H9 (cell line): Measurements from ENCODE around the gene TMEM61. TPM values are rescaled to one million over a fixed set of nuclear protein-coding genes. Genes with fewer than 3 reads are reported as not detected.

ENCODE experiments used
- DNase-seq: peaks from one replicate; pipeline ENCODE4 v3.0.0-alpha.2; 2017
- H2AFZ ChIP-seq: one replicate; pipeline ENCODE4 v1.6.1; 2013; ENCODE audit warnings: mild to moderate bottlenecking, low read length, control low read depth, moderate library complexity
- H2AK5ac ChIP-seq: 2 replicates; pipeline ENCODE4 v1.6.1; 2013; ENCODE audit warnings: low read length, control low read depth, mixed read lengths; ENCODE audit not compliant: insufficient read length
- H2BK120ac ChIP-seq: one replicate; pipeline ENCODE4 v1.6.1; 2013; ENCODE audit warnings: low read depth, mild to moderate bottlenecking, low read length, control low read depth, inconsistent platforms; ENCODE audit not compliant: poor library complexity, severe bottlenecking
- H2BK12ac ChIP-seq: 2 replicates; pipeline ENCODE4 v1.6.1; 2013; ENCODE audit warnings: low read length, control low read depth, mixed read lengths, low read depth; ENCODE audit not compliant: insufficient read length
- H2BK15ac ChIP-seq: 2 replicates; pipeline ENCODE4 v1.6.1; 2013; ENCODE audit warnings: low read depth, low read length, control low read depth
- H2BK20ac ChIP-seq: one replicate; pipeline ENCODE4 v1.6.1; 2013; ENCODE audit warnings: low read depth, mild to moderate bottlenecking, low read length, control low read depth, inconsistent platforms; ENCODE audit not compliant: poor library complexity, severe bottlenecking
- H2BK5ac ChIP-seq: 2 replicates; pipeline ENCODE4 v1.6.1; 2013; ENCODE audit warnings: low read length, control low read depth, mixed read lengths; ENCODE audit not compliant: insufficient read length
- H3K14ac ChIP-seq: 2 replicates; pipeline ENCODE4 v1.6.1; 2013; ENCODE audit warnings: low read length, control low read depth; ENCODE audit not compliant: insufficient read depth
- H3K18ac ChIP-seq: 2 replicates; pipeline ENCODE4 v1.6.1; 2013; ENCODE audit warnings: low read depth, mild to moderate bottlenecking, mixed read lengths, low read length, control low read depth; ENCODE audit not compliant: insufficient read length
- H3K23ac ChIP-seq: 2 replicates; pipeline ENCODE4 v1.6.1; 2013; ENCODE audit warnings: low read length, control low read depth, mixed read lengths, low read depth; ENCODE audit not compliant: insufficient read length
- H3K23me2 ChIP-seq: 2 replicates; pipeline ENCODE4 v1.6.1; 2013; ENCODE audit warnings: low read depth, mild to moderate bottlenecking, mixed read lengths, low read length, control low read depth; ENCODE audit not compliant: insufficient read length, poor library complexity, severe bottlenecking
- H3K27ac ChIP-seq: 2 replicates; pipeline ENCODE4 v1.5.1; 2013; ENCODE audit warnings: low read length, control low read depth, mixed read lengths, low read depth; ENCODE audit not compliant: insufficient read length
- H3K27me3 ChIP-seq: 2 replicates; pipeline ENCODE4 v1.6.1; 2013; ENCODE audit warnings: low read length, control low read depth, inconsistent platforms; ENCODE audit not compliant: insufficient read depth
- H3K4ac ChIP-seq: 2 replicates; pipeline ENCODE4 v1.6.1; 2013; ENCODE audit warnings: low read depth, mild to moderate bottlenecking, control low read depth, inconsistent platforms, low read length, moderate library complexity
- H3K4me1 ChIP-seq: 2 replicates; pipeline ENCODE4 v1.6.1; 2013; ENCODE audit warnings: low read length, control low read depth, inconsistent platforms; ENCODE audit not compliant: insufficient read depth
- H3K4me2 ChIP-seq: 2 replicates; pipeline ENCODE4 v1.6.1; 2013; ENCODE audit warnings: low read length, control low read depth, mixed read lengths; ENCODE audit not compliant: insufficient read length, insufficient read depth
- H3K56ac ChIP-seq: 2 replicates; pipeline ENCODE4 v1.6.1; 2013; ENCODE audit warnings: low read depth, mild to moderate bottlenecking, mixed read lengths, low read length, control low read depth; ENCODE audit not compliant: insufficient read length
- H3K79me1 ChIP-seq: 2 replicates; pipeline ENCODE4 v1.6.1; 2013; ENCODE audit warnings: low read depth, mild to moderate bottlenecking, moderate library complexity, low read length, control low read depth, inconsistent platforms; ENCODE audit not compliant: insufficient read depth, poor library complexity, severe bottlenecking
- H3K79me2 ChIP-seq: 2 replicates; pipeline ENCODE4 v1.6.1; 2013; ENCODE audit warnings: low read length, control low read depth, inconsistent platforms; ENCODE audit not compliant: insufficient read depth
- H3K9ac ChIP-seq: 2 replicates; pipeline ENCODE4 v1.6.1; 2013; ENCODE audit warnings: low read length, control low read depth, mixed read lengths; ENCODE audit not compliant: insufficient read length; ENCODE audit errors: extremely low read depth
- H3K9me3 ChIP-seq: one replicate; pipeline ENCODE4 v1.6.1; 2013; ENCODE audit warnings: low read depth, low read length, inconsistent platforms; ENCODE audit not compliant: control insufficient read depth
- H3T11ph ChIP-seq: one replicate; pipeline ENCODE4 v1.6.1; 2013; ENCODE audit warnings: mild to moderate bottlenecking, low read length, control low read depth, inconsistent platforms
- H4K20me1 ChIP-seq: one replicate; pipeline ENCODE4 v1.6.1; 2013; ENCODE audit not compliant: control insufficient read depth, insufficient read length, insufficient read depth
- H4K5ac ChIP-seq: 2 replicates; pipeline ENCODE4 v1.6.1; 2013; ENCODE audit warnings: low read depth, mild to moderate bottlenecking, mixed read lengths, low read length, control low read depth; ENCODE audit not compliant: insufficient read length
- H4K8ac ChIP-seq: replicated peaks from 2 replicates; pipeline ENCODE4 v1.6.1; 2013; ENCODE audit warnings: low read length, control low read depth, mixed read lengths, low read depth; ENCODE audit not compliant: insufficient read length
- H4K91ac ChIP-seq: 2 replicates; pipeline ENCODE4 v1.6.1; 2013; ENCODE audit warnings: low read depth, mild to moderate bottlenecking, moderate library complexity, mixed read lengths, low read length, control low read depth; ENCODE audit not compliant: insufficient read length
- H3K27ac Mint-ChIP-seq, 3 experiments: 2 replicates in 2 of 3; 3 replicates in 1 of 3; pipeline ENCODE4 v1.8.0; 2020 to 2021; ENCODE audit warnings: mixed read lengths in 3 of 3, mild to moderate bottlenecking in 1 of 3, moderate library complexity in 1 of 3
- H3K27me3 Mint-ChIP-seq: 2 replicates; pipeline ENCODE4 v1.8.0; 2021; ENCODE audit warnings: low read depth, mild to moderate bottlenecking, moderate library complexity, mixed read lengths
- H3K36me3 Mint-ChIP-seq, 3 experiments: 2 replicates in 2 of 3; 3 replicates in 1 of 3; pipeline ENCODE4 v1.8.0; 2020 to 2021; ENCODE audit warnings: low read depth in 3 of 3, mixed read lengths in 3 of 3; ENCODE audit not compliant: insufficient read depth in 1 of 3
- H3K4me1 Mint-ChIP-seq, 2 experiments: 2 replicates each; pipeline ENCODE4 v1.8.0; 2020; ENCODE audit warnings: mixed read lengths in 2 of 2
- H3K4me3 Mint-ChIP-seq, 2 experiments: 2 replicates in 1 of 2; 3 replicates in 1 of 2; pipeline ENCODE4 v1.8.0; 2020 to 2021; ENCODE audit warnings: mild to moderate bottlenecking in 2 of 2, mixed read lengths in 2 of 2, moderate library complexity in 1 of 2
- H3K9me3 Mint-ChIP-seq, 2 experiments: 2 replicates in 1 of 2; 3 replicates in 1 of 2; pipeline ENCODE4 v1.8.0; 2020; ENCODE audit warnings: mild to moderate bottlenecking in 2 of 2, mixed read lengths in 2 of 2, moderate library complexity in 1 of 2
- CTCF ChIP-seq: fragments of 200-600 bp; sonication (generic); conservative IDR thresholded peaks from 3 replicates; pipeline ENCODE4 v1.8.0; 2021; ENCODE audit warnings: antibody characterized with exemption, mild to moderate bottlenecking
- WGBS: extraction: QIAGEN DNeasy Blood & Tissue Kit; methylation state at CpG from one replicate; pipeline ENCODE4 v1.1.7; 2013; ENCODE audit warnings: missing lambda C conversion rate, low lambda C conversion rate, mixed read lengths; ENCODE audit not compliant: insufficient read length; ENCODE audit errors: extremely low coverage; 5-methylcytosine and 5-hydroxymethylcytosine counted together
- total RNA-seq: library from RNA; stranded (reverse); gene quantifications from 2 replicates; pipeline ENCODE4 v1.2.1, GENCODE V29; 2021

Gene TMEM61
- total RNA-seq, 1 experiment from 2014 or later = 0.61 TPM

- no peak for TF ChIP-seq CTCF
- Mint-ChIP-seq H3K4me3 (no peak overlapping the region), H3K27ac (no peak overlapping the region), H3K27me3 (0 out of 2 replicates have a peak, but pooled peaks cover 2% of the 10 kb centered on the region), H3K9me3 (peaks cover 24% of the 10 kb centered on the region in 2 experiments), H3K4me1 (peaks cover 26 to 28% of the 10 kb centered on the region in 2 experiments), H3K36me3 (peaks cover 6 to 12% (median 7%) of the 10 kb centered on the region in 3 experiments)
- Histone ChIP-seq H3K9ac (no peak overlapping the region), H4K8ac (no peak overlapping the region), H3K79me2 (no peaks in the 10 kb centered on the region), H2BK12ac (no peak overlapping the region), H2AFZ (no peak overlapping the region), H2AK5ac (no peak overlapping the region), H2BK5ac (no peak overlapping the region), H3K4ac (no peak overlapping the region), H3K23me2 (no peaks in the 10 kb centered on the region), H2BK20ac (no peak overlapping the region), H3K4me1 (peaks cover 4% of the 10 kb centered on the region; the same call in 1 of the 2 replicates), H4K5ac (no peak overlapping the region), H4K20me1 (no peaks in the 10 kb centered on the region), H3K27me3 (no peaks in the 10 kb centered on the region), H3K23ac (no peak overlapping the region), H3K18ac (no peak overlapping the region), H3K56ac (no peak overlapping the region), H3K4me2 (no peak overlapping the region), H2BK120ac (no peak overlapping the region), H3K14ac (no peak overlapping the region), H4K91ac (no peak overlapping the region), H3T11ph (no peak overlapping the region), H2BK15ac (no peak overlapping the region), H3K79me1 (no peaks in the 10 kb centered on the region), H3K27ac (no peak overlapping the region), H3K9me3 (no peaks in the 10 kb centered on the region)
- no CpG with 5 or more reads among the region's 4 CpGs for WGBS
- DNase-seq = no peak
Measured at GRCh38 chr1:54936791-54937190, 43.6 kb upstream of the TMEM61 start.
